Kidney tubule cell (primary cell): ENCODE data around the gene FAM32A.

Source experiments
- DNase-seq: peaks from one replicate; pipeline ENCODE4 v3.0.0-alpha.2; 2018; ENCODE audit warnings: low spot score

Gene FAM32A

GRCh38 chr19:16225279-16226183, 40.3 kb downstream of the FAM32A start:
- no peak for DNase-seq

- no peak for DNase-seq
These were observed 41.0 kb downstream of the FAM32A start for GRCh38 chr19:16226184-16226591.

GRCh38 chr19:16226878-16227836, 41.9 kb downstream of the FAM32A start:
- DNase-seq: no peak

- no peak for DNase-seq
These were observed 42.8 kb downstream of the FAM32A start for GRCh38 chr19:16227837-16228636.

GRCh38 chr19:16228637-16229321, 43.6 kb downstream of the FAM32A start:
- DNase-seq: no peak

GRCh38 chr19:16229322-16229641, 44.1 kb downstream of the FAM32A start:
- DNase-seq: no peak

- DNase-seq: no peak
These were observed 46.9 kb downstream of the FAM32A start for GRCh38 chr19:16232127-16232526.

- DNase-seq: no peak
These were observed 47.4 kb downstream of the FAM32A start for GRCh38 chr19:16232568-16232967.

GRCh38 chr19:16233081-16233776, 48.0 kb downstream of the FAM32A start:
- DNase-seq: no peak

- no peak for DNase-seq
These were observed 48.8 kb downstream of the FAM32A start for GRCh38 chr19:16233836-16234551.

- no peak for DNase-seq
These were observed 49.6 kb downstream of the FAM32A start for GRCh38 chr19:16234552-16235445.

GRCh38 chr19:16235811-16236652, 50.8 kb downstream of the FAM32A start:
- DNase-seq: no peak
